Measurements from ENCODE around the gene EXT2. TPM values are rescaled to one million over a fixed set of nuclear protein-coding genes. Genes with fewer than 3 reads are reported as not detected.

Gene EXT2
- total and polyA plus RNA-seq, 2 experiments from 2014 or later: 15.9 to 48.6 TPM

DNA sequence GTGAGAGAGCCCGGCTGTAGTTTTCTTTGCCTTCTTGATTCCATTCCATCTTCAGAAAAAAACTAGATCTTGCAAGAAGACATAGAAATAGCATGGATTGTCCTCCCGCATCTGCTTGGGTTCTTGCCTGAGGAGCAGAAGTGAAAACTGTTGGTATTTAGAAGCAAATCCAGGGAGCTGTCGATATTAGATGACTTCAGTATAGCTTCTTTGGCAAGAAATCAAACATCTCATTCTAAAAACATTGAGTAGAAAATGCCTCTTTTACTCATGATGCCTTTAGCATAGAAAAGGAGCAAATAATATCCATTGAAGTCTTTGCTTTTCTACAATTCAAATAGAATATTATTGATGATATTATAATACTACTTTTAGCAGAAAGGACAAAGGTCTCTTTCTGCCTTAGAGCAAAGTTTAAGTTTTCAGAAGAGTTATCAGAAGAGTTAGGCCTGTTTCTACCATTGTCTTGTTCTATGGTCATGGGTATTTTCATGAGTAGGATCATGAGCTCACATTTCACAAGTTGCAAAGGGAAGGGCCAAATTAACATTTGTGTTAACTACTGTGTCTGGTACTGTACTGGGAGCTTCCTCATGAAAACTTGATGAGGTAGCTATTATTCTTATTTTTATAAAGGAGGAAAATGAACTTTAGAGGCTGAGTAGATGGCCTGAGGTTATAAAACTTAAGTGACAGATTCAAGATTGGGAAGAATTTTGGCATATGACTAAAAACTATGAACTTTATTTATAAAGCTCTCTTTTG lies 49.7 kb downstream of the EXT2 start:
- DNase-seq (ENCODE audit: low spot score) (no peak), ATAC-seq (no peak)
- Histone ChIP-seq H2AFZ (no peak overlapping the region), H3K4me3 (no peak overlapping the region), H3F3A (replicated peaks; ENCODE audit: low read depth) (no peaks in the 10 kb centered on the region), H4K20me1 (replicated peaks; ENCODE audit: insufficient read depth) (no peaks in the 10 kb centered on the region), H3K9me2 (ENCODE audit: insufficient read depth) (no peaks in the 10 kb centered on the region), H3K27me3 (ENCODE audit: insufficient read depth) (no peaks in the 10 kb centered on the region), H3K79me2 (replicated peaks; ENCODE audit: insufficient read depth) (no peaks in the 10 kb centered on the region), H3K4me2 (no peak overlapping the region), H3K36me3 (ENCODE audit: insufficient read depth) (no peaks in the 10 kb centered on the region), H3K4me1 (ENCODE audit: insufficient read depth) (no peaks in the 10 kb centered on the region), H3K27ac (ENCODE audit: low read depth) (no peak overlapping the region)
- no peaks in the 10 kb centered on the region for H3K4me1 Mint-ChIP-seq
- H3K9me3 Mint-ChIP-seq: no peaks in the 10 kb centered on the region
- peaks cover 2% of the 10 kb centered on the region for H3K27me3 Mint-ChIP-seq (ENCODE audit: insufficient read depth, low read depth, poor library complexity)
- no peak overlapping the region for H3K4me3 Mint-ChIP-seq
- TF ChIP-seq CREB1 (CRISPR knock-in tag; IDR thresholded peaks at IDR 0.05; ENCODE audit: low read depth) (no peak), ZNF331 (CRISPR knock-in tag; IDR thresholded peaks at IDR 0.05; ENCODE audit: low read depth) (no peak), EZH2phosphoT487 (IDR thresholded peaks at IDR 0.05; ENCODE audit: unreplicated experiment) (no peak), ZNF462 (CRISPR knock-in tag; IDR thresholded peaks at IDR 0.05) (no peak), EZH2 (IDR thresholded peaks at IDR 0.05; ENCODE audit: low read depth, unreplicated experiment) (no peak), JUNB (IDR thresholded peaks at IDR 0.05; ENCODE audit: unreplicated experiment) (no peak), NANOG (IDR thresholded peaks at IDR 0.05; ENCODE audit: borderline replicate concordance) (no peak), ZNF114 (CRISPR knock-in tag; IDR thresholded peaks at IDR 0.05) (no peak), POLR2AphosphoS5 (IDR thresholded peaks at IDR 0.05; ENCODE audit: low read depth) (no peak), STAT1 (IDR thresholded peaks at IDR 0.05; ENCODE audit: unreplicated experiment) (no peak), CTCF (conservative IDR thresholded peaks at IDR 0.05; ENCODE audit: low read depth in 2 of 2) (no peak)
- TF ChIP-seq, protein P1, sequence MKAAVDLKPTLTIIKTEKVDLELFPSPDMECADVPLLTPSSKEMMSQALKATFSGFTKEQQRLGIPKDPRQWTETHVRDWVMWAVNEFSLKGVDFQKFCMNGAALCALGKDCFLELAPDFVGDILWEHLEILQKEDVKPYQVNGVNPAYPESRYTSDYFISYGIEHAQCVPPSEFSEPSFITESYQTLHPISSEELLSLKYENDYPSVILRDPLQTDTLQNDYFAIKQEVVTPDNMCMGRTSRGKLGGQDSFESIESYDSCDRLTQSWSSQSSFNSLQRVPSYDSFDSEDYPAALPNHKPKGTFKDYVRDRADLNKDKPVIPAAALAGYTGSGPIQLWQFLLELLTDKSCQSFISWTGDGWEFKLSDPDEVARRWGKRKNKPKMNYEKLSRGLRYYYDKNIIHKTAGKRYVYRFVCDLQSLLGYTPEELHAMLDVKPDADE (IDR thresholded peaks at IDR 0.05): no peak
- TF ChIP-seq, protein P2, sequence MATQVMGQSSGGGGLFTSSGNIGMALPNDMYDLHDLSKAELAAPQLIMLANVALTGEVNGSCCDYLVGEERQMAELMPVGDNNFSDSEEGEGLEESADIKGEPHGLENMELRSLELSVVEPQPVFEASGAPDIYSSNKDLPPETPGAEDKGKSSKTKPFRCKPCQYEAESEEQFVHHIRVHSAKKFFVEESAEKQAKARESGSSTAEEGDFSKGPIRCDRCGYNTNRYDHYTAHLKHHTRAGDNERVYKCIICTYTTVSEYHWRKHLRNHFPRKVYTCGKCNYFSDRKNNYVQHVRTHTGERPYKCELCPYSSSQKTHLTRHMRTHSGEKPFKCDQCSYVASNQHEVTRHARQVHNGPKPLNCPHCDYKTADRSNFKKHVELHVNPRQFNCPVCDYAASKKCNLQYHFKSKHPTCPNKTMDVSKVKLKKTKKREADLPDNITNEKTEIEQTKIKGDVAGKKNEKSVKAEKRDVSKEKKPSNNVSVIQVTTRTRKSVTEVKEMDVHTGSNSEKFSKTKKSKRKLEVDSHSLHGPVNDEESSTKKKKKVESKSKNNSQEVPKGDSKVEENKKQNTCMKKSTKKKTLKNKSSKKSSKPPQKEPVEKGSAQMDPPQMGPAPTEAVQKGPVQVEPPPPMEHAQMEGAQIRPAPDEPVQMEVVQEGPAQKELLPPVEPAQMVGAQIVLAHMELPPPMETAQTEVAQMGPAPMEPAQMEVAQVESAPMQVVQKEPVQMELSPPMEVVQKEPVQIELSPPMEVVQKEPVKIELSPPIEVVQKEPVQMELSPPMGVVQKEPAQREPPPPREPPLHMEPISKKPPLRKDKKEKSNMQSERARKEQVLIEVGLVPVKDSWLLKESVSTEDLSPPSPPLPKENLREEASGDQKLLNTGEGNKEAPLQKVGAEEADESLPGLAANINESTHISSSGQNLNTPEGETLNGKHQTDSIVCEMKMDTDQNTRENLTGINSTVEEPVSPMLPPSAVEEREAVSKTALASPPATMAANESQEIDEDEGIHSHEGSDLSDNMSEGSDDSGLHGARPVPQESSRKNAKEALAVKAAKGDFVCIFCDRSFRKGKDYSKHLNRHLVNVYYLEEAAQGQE (IDR thresholded peaks at IDR 0.05; ENCODE audit: unreplicated experiment): no peak
- H3K36me3 Mint-ChIP-seq (ENCODE audit: low read depth): peaks cover 3% of the 10 kb centered on the region; the same call in 1 of the 3 replicates
- H3K27ac Mint-ChIP-seq: no peak overlapping the region
